K562 (cell line): Measurements from ENCODE around the gene WDR64. TPM values are rescaled to one million over a fixed set of nuclear protein-coding genes. Genes with fewer than 3 reads are reported as not detected.

ENCODE experiments used
- MYNN ChIP-seq, 2 experiments: sonication (generic); formaldehyde crosslinking in 1 of 2; IDR thresholded peaks; 2 replicates each; pipeline versions ENCODE4 v1.5.0 to v1.6.1; 2016 to 2020; ENCODE audit warnings: antibody characterized with exemption in 1 of 2, missing genetic modification reagents in 1 of 2
- POLR3G ChIP-seq: IDR thresholded peaks from 2 replicates; pipeline ENCODE4 v1.6.1; 2011; ENCODE audit not compliant: insufficient read length, insufficient replicate concordance; ENCODE audit errors: extremely low read depth
- TAF1 ChIP-seq: IDR thresholded peaks from 2 replicates; pipeline ENCODE4 v1.6.1; 2011; ENCODE audit warnings: mild to moderate bottlenecking, low read length, moderate library complexity; ENCODE audit not compliant: insufficient read depth, control insufficient read depth, severe bottlenecking; ENCODE audit errors: extremely low read depth
- TAF15 ChIP-seq: fragments of 200-400 bp; formaldehyde crosslinking; IDR thresholded peaks from 2 replicates; pipeline ENCODE4 v1.6.1; 2017; ENCODE audit warnings: mild to moderate bottlenecking, low read depth, low read length, moderate library complexity
- U2AF1 ChIP-seq: fragments of 200-400 bp; formaldehyde crosslinking; optimal IDR thresholded peaks from 2 replicates; pipeline ENCODE3; 2017; ENCODE audit warnings: mild to moderate bottlenecking, low read depth, low read length, moderate library complexity
- XRCC5 ChIP-seq: fragments of 200-400 bp; formaldehyde crosslinking; IDR thresholded peaks from 2 replicates; pipeline ENCODE4 v1.6.1; 2017; ENCODE audit warnings: low read depth, mild to moderate bottlenecking, low read length
- ZBTB1 ChIP-seq: sonication (generic); formaldehyde crosslinking; IDR thresholded peaks from 2 replicates; pipeline ENCODE4 v1.8.1; 2023; ENCODE audit warnings: missing genetic modification reagents, low read depth, mild to moderate bottlenecking, borderline replicate concordance
- ZKSCAN8 ChIP-seq: fragments of 200-800 bp; sonication (Bioruptor generic); IDR thresholded peaks from 2 replicates; pipeline ENCODE4 v1.6.1; 2016; ENCODE audit warnings: missing genetic modification characterization, missing compliant biosample characterization
- ZNF707 ChIP-seq: fragments of 250-450 bp; sonication (Bioruptor Pico); conservative IDR thresholded peaks from 2 replicates; pipeline ENCODE4 v1.8.0; 2022; ENCODE audit warnings: inconsistent platforms, mild to moderate bottlenecking, moderate library complexity
- ZNF766 ChIP-seq: fragments of 200-800 bp; sonication (Bioruptor generic); conservative IDR thresholded peaks from 2 replicates; pipeline ENCODE4 v1.6.1; 2016; ENCODE audit warnings: missing genetic modification characterization, missing compliant biosample characterization
- polyA plus RNA-seq, 8 experiments: library from polyadenylated mRNA; depleted of rRNA in 4 of 8; stranded (reverse) in 5 of 8; unstranded in 3 of 8; fragments of >200 nt; fragmentation: Nextera tagmentation in 2 of 8; fragmentation: Illumina TruSeq in 1 of 8; extraction: Ambion mirVana in 2 of 8; extraction: Trizol in 1 of 8; gene quantifications; 2 replicates each; pipeline versions ENCODE4 v1.2.1 to v1.2.3, GENCODE V29; 2011 to 2014; ENCODE audit warnings: inconsistent platforms in 1 of 8, missing spikeins in 1 of 8
- total RNA-seq, 7 experiments: library from RNA; depleted of rRNA in 6 of 7; stranded (reverse); fragments of >200 nt in 6 of 7; fragmentation: Illumina TruSeq in 2 of 7; extraction: Trizol in 2 of 7; gene quantifications; 2 replicates each; pipeline versions ENCODE4 v1.2.1 to v1.2.3, GENCODE V29; 2011 to 2021; ENCODE audit warnings: low replicate concordance in 1 of 7
- TF ChIP-seq, protein P1 (sequence below): fragments of 450-650 bp; conservative IDR thresholded peaks from 2 replicates; pipeline ENCODE4 v1.6.1; 2016; ENCODE audit warnings: missing genetic modification characterization, low read depth, mild to moderate bottlenecking, control low read depth, missing compliant biosample characterization
- TF ChIP-seq, protein P2 (sequence below), 2 experiments: fragments of 450-650 bp in 1 of 2; sonication (generic) in 1 of 2; formaldehyde crosslinking; conservative IDR thresholded peaks; 2 replicates each; pipeline versions ENCODE4 v1.4.0 to v1.8.1; 2020 to 2022; ENCODE audit warnings: mild to moderate bottlenecking in 1 of 2, missing genetic modification reagents in 1 of 2
- TF ChIP-seq, protein P3 (sequence below): sonication (generic); formaldehyde crosslinking; IDR thresholded peaks from 2 replicates; pipeline ENCODE4 v1.8.0; 2022; ENCODE audit warnings: mild to moderate bottlenecking, missing genetic modification reagents
- TF ChIP-seq, protein P4 (sequence below): fragments of 450-650 bp; IDR thresholded peaks from 2 replicates; pipeline ENCODE4 v1.6.1; 2017; ENCODE audit warnings: mild to moderate bottlenecking, moderate library complexity
- TF ChIP-seq, protein P5 (sequence below), 3 experiments: fragments of 200-800 bp in 1 of 3; fragments of 250-450 bp in 1 of 3; fragments of 450-650 bp in 1 of 3; sonication (Bioruptor Pico) in 1 of 3; sonication (Bioruptor generic) in 1 of 3; formaldehyde crosslinking in 1 of 3; IDR thresholded peaks; 2 replicates each; pipeline versions ENCODE4 v1.6.1 to v1.8.0; 2016 to 2022; ENCODE audit warnings: mild to moderate bottlenecking in 2 of 3, missing genetic modification characterization in 2 of 3, missing compliant biosample characterization in 1 of 3, moderate library complexity in 1 of 3

WDR64 gene
- total and polyA plus RNA-seq, 9 of the 15 experiments (the other 6 are each of a cell fraction or from before 2014, with no cell fraction given) = 0.06 to 0.29 (median 0.19) TPM; not detected in 5

DNA sequence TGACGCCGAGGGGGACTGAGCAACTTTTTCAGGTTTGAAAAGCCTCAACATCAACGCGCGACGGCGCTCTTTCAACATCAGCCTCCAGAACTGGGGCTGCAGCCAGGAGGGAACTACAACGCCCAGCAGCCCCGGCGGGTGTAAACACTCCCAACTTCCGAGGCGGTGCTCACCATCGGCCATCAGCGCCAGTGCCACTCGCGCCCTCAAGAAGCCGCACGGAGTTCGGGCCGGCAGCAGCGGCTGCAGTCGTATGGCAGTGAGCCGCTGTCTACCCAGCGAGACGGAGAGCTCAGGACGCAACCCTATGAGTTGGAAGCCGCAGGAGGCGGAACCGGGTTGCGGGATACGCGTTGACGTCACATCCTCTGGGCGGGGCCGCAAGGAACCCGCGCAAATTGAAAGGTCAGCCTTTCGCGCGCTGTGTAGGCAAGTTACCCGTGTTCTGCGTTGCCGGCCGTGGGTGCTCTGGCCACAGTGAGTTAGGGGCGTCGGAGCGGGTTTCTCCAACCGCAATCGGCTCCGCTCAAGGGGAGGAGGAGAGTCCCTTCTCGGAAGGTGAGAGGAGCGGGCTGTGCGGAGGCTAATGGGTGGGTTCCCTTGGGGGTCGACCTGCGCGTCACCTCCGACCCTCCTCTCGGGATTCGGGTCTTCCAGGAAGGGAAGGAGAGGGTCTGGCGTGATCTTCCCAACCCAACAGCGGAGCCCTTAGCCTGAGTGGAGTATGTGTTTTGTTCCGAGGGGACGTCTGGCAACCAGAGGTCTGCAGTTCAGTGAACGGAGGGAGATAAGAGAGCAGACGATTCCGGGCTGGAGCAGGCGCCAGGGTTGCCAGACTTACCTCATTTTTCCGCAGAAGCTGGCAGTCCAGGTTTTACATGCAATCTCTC lies 196.0 kb downstream of the WDR64 start, which contains the start of gene EXO1 (continued):
- TF ChIP-seq, protein P1, sequence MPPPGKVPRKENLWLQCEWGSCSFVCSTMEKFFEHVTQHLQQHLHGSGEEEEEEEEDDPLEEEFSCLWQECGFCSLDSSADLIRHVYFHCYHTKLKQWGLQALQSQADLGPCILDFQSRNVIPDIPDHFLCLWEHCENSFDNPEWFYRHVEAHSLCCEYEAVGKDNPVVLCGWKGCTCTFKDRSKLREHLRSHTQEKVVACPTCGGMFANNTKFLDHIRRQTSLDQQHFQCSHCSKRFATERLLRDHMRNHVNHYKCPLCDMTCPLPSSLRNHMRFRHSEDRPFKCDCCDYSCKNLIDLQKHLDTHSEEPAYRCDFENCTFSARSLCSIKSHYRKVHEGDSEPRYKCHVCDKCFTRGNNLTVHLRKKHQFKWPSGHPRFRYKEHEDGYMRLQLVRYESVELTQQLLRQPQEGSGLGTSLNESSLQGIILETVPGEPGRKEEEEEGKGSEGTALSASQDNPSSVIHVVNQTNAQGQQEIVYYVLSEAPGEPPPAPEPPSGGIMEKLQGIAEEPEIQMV (tag) = no peak
- TF ChIP-seq, protein P2, sequence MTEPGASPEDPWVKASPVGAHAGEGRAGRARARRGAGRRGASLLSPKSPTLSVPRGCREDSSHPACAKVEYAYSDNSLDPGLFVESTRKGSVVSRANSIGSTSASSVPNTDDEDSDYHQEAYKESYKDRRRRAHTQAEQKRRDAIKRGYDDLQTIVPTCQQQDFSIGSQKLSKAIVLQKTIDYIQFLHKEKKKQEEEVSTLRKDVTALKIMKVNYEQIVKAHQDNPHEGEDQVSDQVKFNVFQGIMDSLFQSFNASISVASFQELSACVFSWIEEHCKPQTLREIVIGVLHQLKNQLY (CRISPR knock-in tag; conservative IDR thresholded peaks at IDR 0.05) = peak in 1 of 2 experiments; percentile 62; a peak in 1 of 4 replicates
- TF ChIP-seq XRCC5 = 0 out of 2 replicates have a peak, but pooled peaks have one; percentile 63
- TF ChIP-seq MYNN (IDR thresholded peaks at IDR 0.05) = no peak
- TF ChIP-seq MYNN (CRISPR knock-in tag; IDR thresholded peaks at IDR 0.05) = no peak
- TF ChIP-seq, protein P3, sequence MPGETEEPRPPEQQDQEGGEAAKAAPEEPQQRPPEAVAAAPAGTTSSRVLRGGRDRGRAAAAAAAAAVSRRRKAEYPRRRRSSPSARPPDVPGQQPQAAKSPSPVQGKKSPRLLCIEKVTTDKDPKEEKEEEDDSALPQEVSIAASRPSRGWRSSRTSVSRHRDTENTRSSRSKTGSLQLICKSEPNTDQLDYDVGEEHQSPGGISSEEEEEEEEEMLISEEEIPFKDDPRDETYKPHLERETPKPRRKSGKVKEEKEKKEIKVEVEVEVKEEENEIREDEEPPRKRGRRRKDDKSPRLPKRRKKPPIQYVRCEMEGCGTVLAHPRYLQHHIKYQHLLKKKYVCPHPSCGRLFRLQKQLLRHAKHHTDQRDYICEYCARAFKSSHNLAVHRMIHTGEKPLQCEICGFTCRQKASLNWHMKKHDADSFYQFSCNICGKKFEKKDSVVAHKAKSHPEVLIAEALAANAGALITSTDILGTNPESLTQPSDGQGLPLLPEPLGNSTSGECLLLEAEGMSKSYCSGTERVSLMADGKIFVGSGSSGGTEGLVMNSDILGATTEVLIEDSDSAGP (CRISPR knock-in tag) = 0 out of 2 replicates have a peak, but pooled peaks have one; percentile 20
- TF ChIP-seq POLR3G = no peak
- peak; percentile 85 for TF ChIP-seq ZNF766 (CRISPR knock-in tag)
- TF ChIP-seq ZNF707 (CRISPR knock-in tag) = no peak
- TF ChIP-seq TAF15 = no peak
- TF ChIP-seq TAF1 = peak; percentile 86
- TF ChIP-seq U2AF1 = no peak
- TF ChIP-seq, protein P4, sequence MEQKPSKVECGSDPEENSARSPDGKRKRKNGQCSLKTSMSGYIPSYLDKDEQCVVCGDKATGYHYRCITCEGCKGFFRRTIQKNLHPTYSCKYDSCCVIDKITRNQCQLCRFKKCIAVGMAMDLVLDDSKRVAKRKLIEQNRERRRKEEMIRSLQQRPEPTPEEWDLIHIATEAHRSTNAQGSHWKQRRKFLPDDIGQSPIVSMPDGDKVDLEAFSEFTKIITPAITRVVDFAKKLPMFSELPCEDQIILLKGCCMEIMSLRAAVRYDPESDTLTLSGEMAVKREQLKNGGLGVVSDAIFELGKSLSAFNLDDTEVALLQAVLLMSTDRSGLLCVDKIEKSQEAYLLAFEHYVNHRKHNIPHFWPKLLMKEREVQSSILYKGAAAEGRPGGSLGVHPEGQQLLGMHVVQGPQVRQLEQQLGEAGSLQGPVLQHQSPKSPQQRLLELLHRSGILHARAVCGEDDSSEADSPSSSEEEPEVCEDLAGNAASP = no peak
- no peak for TF ChIP-seq ZKSCAN8
- TF ChIP-seq, protein P5, sequence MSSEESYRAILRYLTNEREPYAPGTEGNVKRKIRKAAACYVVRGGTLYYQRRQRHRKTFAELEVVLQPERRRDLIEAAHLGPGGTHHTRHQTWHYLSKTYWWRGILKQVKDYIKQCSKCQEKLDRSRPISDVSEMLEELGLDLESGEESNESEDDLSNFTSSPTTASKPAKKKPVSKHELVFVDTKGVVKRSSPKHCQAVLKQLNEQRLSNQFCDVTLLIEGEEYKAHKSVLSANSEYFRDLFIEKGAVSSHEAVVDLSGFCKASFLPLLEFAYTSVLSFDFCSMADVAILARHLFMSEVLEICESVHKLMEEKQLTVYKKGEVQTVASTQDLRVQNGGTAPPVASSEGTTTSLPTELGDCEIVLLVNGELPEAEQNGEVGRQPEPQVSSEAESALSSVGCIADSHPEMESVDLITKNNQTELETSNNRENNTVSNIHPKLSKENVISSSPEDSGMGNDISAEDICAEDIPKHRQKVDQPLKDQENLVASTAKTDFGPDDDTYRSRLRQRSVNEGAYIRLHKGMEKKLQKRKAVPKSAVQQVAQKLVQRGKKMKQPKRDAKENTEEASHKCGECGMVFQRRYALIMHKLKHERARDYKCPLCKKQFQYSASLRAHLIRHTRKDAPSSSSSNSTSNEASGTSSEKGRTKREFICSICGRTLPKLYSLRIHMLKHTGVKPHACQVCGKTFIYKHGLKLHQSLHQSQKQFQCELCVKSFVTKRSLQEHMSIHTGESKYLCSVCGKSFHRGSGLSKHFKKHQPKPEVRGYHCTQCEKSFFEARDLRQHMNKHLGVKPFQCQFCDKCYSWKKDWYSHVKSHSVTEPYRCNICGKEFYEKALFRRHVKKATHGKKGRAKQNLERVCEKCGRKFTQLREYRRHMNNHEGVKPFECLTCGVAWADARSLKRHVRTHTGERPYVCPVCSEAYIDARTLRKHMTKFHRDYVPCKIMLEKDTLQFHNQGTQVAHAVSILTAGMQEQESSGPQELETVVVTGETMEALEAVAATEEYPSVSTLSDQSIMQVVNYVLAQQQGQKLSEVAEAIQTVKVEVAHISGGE (CRISPR knock-in tag; IDR thresholded peaks at IDR 0.05) = peak in 2 of 3 experiments; percentile 67 to 82; a peak in 4 of 6 replicates
- peak; percentile 79; the same call in 1 of the 2 replicates for TF ChIP-seq ZBTB1 (CRISPR knock-in tag)
